ENCODE measurements around the gene CASZ1.

GRCh38 chr1:10705953-10706352 lies 90.5 kb downstream of the CASZ1 start:
- TF ChIP-seq CTCF (IDR thresholded peaks at IDR 0.05) (no peak), POLR2A (IDR thresholded peaks at IDR 0.05) (no peak), EP300 (IDR thresholded peaks at IDR 0.05) (no peak)
